ENCODE results near the gene LRRC58. TPM values are rescaled to one million over a fixed set of nuclear protein-coding genes. Genes with fewer than 3 reads are reported as not detected.

LRRC58 gene
- total and polyA plus RNA-seq, 8 donors: 4.6 to 40.4 (median 12.9) TPM

- peaks cover 0 to 39% (median 21%) of the 10 kb centered on the region in 4 donors for H3K4me1 ChIP-seq
- peaks cover 0 to 13% (median 6%) of the 10 kb centered on the region in 4 donors for H3K9me3 ChIP-seq
- H3K36me3 ChIP-seq: peaks cover 0 to 25% (median 10%) of the 10 kb centered on the region in 4 donors
- 85 to 92% (median 89%) methylated on average over 5 to 8 of the region's 8 CpGs; no CpG with 5 or more reads in 1 of the 5 donors for WGBS, 5 donors
- intact Hi-C loops (cut with DNase I; ENCODE audit: low total_unique reads): no loop called here
- H3K27me3 ChIP-seq: no peaks in the 10 kb centered on the region
- H3K4me3 ChIP-seq: no peak overlapping the region
- DNase-seq: no peak
- TF ChIP-seq POLR2AphosphoS5 (IDR thresholded peaks at IDR 0.05) (no peak), POLR2A (IDR thresholded peaks at IDR 0.05) (no peak), EP300 (IDR thresholded peaks at IDR 0.05) (no peak), CTCF (IDR thresholded peaks at IDR 0.05) (no peak)
- H3K27ac ChIP-seq: no peak overlapping the region
Measured at GRCh38 chr3:120341658-120342346, 7.4 kb downstream of the LRRC58 start.

GRCh38 chr3:120339362-120339761 is 9.8 kb downstream of the LRRC58 start:
- peaks cover 0 to 13% (median 6%) of the 10 kb centered on the region in 4 donors for H3K9me3 ChIP-seq
- no peak for TF ChIP-seq EP300 (IDR thresholded peaks at IDR 0.05)
- no peak for TF ChIP-seq CTCF (IDR thresholded peaks at IDR 0.05)
- no peak for TF ChIP-seq POLR2AphosphoS5 (IDR thresholded peaks at IDR 0.05)
- TF ChIP-seq POLR2A (IDR thresholded peaks at IDR 0.05): no peak
- intact Hi-C loops (cut with DNase I; ENCODE audit: low total_unique reads): no loop called here
- no peak overlapping the region for H3K4me3 ChIP-seq
- H3K27me3 ChIP-seq: no peaks in the 10 kb centered on the region
- DNase-seq: no peak
- peaks cover 0 to 15% (median 7%) of the 10 kb centered on the region in 4 donors for H3K4me1 ChIP-seq
- no peak overlapping the region for H3K27ac ChIP-seq
- WGBS, 5 donors: 97 to 100% (median 99%) methylated on average over 3 of the region's 3 CpGs
- peaks cover 9 to 36% (median 17%) of the 10 kb centered on the region in 4 donors for H3K36me3 ChIP-seq

GRCh38 chr3:120338517-120338916 is 10.6 kb downstream of the LRRC58 start:
- Histone ChIP-seq H3K36me3 (peaks cover 15 to 45% (median 25%) of the 10 kb centered on the region in 4 donors), H3K27ac (no peak overlapping the region), H3K4me3 (no peak overlapping the region), H3K27me3 (no peaks in the 10 kb centered on the region), H3K9me3 (peaks cover 0 to 13% (median 6%) of the 10 kb centered on the region in 4 donors), H3K4me1 (peaks cover 0 to 14% (median 4%) of the 10 kb centered on the region in 4 donors)
- intact Hi-C loops (cut with DNase I; ENCODE audit: low total_unique reads): no loop called here
- DNase-seq: no peak
- WGBS, 5 donors: 88 to 96% (median 88%) methylated on average over 1 of the region's 1 CpG
- TF ChIP-seq POLR2A (IDR thresholded peaks at IDR 0.05) (no peak), POLR2AphosphoS5 (IDR thresholded peaks at IDR 0.05) (no peak), EP300 (IDR thresholded peaks at IDR 0.05) (no peak), CTCF (IDR thresholded peaks at IDR 0.05) (no peak)

- Histone ChIP-seq H3K4me1 (no peaks in the 10 kb centered on the region), H3K9me3 (no peaks in the 10 kb centered on the region), H3K36me3 (peaks cover 32 to 76% (median 71%) of the 10 kb centered on the region in 4 donors), H3K27ac (no peak overlapping the region), H3K4me3 (no peak overlapping the region), H3K27me3 (no peaks in the 10 kb centered on the region)
- DNase-seq: no peak
- 92 to 99% (median 95%) methylated on average over 8 of the region's 8 CpGs for WGBS, 5 donors
- intact Hi-C loops (cut with DNase I; ENCODE audit: low total_unique reads): no loop called here
- no peak for TF ChIP-seq POLR2A (IDR thresholded peaks at IDR 0.05)
- TF ChIP-seq POLR2AphosphoS5 (IDR thresholded peaks at IDR 0.05): no peak
- TF ChIP-seq CTCF (IDR thresholded peaks at IDR 0.05): no peak
- TF ChIP-seq EP300 (IDR thresholded peaks at IDR 0.05): no peak
Measured at GRCh38 chr3:120332646-120333045, 16.5 kb downstream of the LRRC58 start.

All from stomach (tissue), 9 donors.